ENCODE data around the gene PRRT2.
"Not testable (repeated sequence)": the region's sequence is repeated elsewhere in the genome, so short reads cannot be mapped to it uniquely, and the experiment has no call there.

The PRRT2 gene

GRCh38 chr16:29824589-29825144, 12.7 kb downstream of the PRRT2 start:
- Mint-ChIP-seq H3K4me1 (peaks cover 19 to 50% of the 10 kb centered on the region in 2 donors), H3K36me3 (peaks cover 23 to 26% of the 10 kb centered on the region in 2 donors), H3K27ac (peak overlapping the region; percentile 53), H3K9me3 (no peaks in the 10 kb centered on the region), H3K4me3 (peak overlapping the region in 1 of 2 donors; percentile 15), H3K27me3 (no peaks in the 10 kb centered on the region)
- no peak for ATAC-seq (replicated peaks)
- DNase-seq, result no peak

DNA sequence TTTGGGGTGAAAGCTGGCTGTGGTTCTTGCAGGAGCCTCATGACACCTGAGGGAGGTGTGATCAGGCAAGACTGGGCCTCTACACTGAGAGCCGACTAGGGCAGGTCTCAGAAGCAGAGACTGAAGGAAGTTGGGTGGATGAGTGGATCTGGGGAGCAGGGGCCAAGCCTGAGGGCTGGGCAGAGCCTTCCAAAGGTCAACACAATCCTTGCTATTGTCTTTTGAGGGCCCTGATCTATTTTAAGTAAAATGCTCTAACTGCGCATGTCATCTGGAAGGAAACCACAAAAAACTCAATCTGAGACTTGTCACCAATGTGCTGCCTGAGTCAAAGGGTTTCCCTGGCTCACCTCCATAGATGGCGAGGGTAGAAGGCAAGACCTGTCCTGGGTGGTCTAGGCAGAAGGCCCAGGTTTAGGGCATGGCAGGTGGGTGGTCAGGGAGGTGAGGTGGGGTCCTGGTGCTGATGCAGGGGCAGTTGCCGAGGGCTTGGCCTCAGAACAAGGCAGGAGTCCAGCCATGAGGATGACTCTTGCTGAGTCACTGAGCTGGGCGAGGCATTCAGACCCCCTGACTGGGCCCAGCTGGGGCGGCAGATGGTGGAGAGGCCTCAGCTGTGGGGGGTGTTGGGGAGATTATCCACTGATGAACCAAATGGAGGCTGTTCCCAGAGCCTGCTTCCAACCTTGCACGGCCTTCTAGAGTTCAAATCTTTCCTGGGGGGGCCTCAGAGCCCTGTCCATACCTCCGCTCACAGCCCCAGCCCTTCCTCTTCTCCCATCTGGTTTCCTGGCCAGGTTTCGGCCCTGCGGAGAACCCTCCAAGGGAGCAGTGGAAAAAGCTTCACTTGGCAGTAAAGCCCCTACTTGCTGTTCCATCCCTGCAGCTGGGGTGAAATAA, 13.4 kb downstream of the PRRT2 start:
- Mint-ChIP-seq H3K9me3 (no peaks in the 10 kb centered on the region), H3K4me1 (peaks cover 21 to 43% of the 10 kb centered on the region in 2 donors), H3K27me3 (no peaks in the 10 kb centered on the region), H3K4me3 (peak overlapping the region; percentile 15 to 25), H3K36me3 (peaks cover 26 to 28% of the 10 kb centered on the region in 2 donors), H3K27ac (peak overlapping the region; percentile 53)
- ATAC-seq (replicated peaks) (peak; percentile 22 to 52), DNase-seq (no peak)

DNA sequence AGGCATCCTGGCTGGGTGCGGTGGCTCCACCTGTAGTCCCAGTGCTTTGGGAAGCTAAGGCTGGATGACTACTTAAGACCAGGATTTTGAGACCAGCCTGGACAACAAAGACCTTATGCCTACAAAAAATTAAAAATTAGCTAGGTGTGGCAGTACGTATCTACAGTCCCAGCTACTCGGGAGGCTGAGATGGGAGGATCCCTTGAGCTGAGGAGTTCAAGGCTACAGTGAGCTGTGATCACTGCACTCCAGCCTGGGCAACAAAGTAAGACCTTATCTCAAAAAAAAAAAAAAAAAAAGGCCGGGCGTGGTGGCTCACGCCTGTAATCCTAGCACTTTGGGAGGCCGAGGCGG, 14.3 kb downstream of the PRRT2 start:
- peaks cover 21 to 37% of the 10 kb centered on the region in 2 donors for H3K4me1 Mint-ChIP-seq
- no peaks in the 10 kb centered on the region for H3K9me3 Mint-ChIP-seq
- ATAC-seq (replicated peaks) (no peak), DNase-seq (no peak)
- peaks cover 26 to 30% of the 10 kb centered on the region in 2 donors for H3K36me3 Mint-ChIP-seq
- H3K4me3 Mint-ChIP-seq, result no peak overlapping the region
- no peak overlapping the region for H3K27ac Mint-ChIP-seq
- no peaks in the 10 kb centered on the region for H3K27me3 Mint-ChIP-seq

DNA sequence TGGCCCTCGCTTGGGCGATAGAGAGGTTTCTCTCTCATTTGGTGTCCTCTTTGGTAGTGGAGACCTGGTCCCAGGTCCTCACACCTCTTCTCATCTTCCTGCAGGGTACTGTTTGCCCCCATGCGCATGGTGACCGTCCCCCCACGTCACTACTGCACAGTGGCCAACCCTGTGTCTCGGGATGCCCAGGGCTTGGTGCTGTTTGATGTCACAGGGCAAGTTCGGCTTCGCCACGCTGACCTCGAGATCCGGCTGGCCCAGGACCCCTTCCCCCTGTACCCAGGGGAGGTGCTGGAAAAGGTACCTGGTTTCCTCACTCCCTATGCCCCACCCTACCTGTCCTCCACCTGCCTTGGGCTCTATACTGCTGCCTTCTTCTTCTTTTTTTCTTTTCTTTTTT, 18.8 kb downstream of the PRRT2 start:
- ATAC-seq (replicated peaks) (no peak), DNase-seq (no peak)
- Mint-ChIP-seq H3K4me1 (peaks cover 7 to 8% of the 10 kb centered on the region in 2 donors), H3K9me3 (no peaks in the 10 kb centered on the region), H3K36me3 (peaks cover 39 to 51% of the 10 kb centered on the region in 2 donors), H3K4me3 (no peak overlapping the region), H3K27me3 (no peaks in the 10 kb centered on the region), H3K27ac (no peak overlapping the region)

DNA sequence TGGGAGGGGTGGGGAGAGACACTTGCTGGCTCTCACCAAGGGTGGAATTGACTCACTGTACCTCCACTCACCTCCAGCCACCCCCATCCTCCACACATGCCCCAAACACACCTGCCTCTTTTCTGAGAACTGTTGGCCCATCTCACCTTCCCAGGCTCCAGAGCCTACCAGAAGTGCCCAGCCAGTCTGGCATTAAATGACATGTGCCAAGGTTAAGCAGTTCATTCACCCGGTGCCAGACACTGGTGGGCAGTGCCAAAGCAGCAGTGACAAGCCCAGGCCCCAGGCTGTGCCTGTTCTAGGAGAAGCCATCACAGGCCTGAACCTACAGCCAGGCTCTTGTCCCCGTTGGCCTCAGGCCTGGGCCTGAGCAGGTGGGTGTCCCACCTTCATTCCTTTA, 19.5 kb downstream of the PRRT2 start:
- Mint-ChIP-seq H3K4me3 (no peak overlapping the region), H3K36me3 (peaks cover 44 to 55% of the 10 kb centered on the region in 2 donors), H3K27me3 (no peaks in the 10 kb centered on the region), H3K4me1 (peaks cover 7% of the 10 kb centered on the region in 2 donors), H3K27ac (no peak overlapping the region), H3K9me3 (no peaks in the 10 kb centered on the region)
- no peak for DNase-seq
- no peak for ATAC-seq (replicated peaks)

DNA sequence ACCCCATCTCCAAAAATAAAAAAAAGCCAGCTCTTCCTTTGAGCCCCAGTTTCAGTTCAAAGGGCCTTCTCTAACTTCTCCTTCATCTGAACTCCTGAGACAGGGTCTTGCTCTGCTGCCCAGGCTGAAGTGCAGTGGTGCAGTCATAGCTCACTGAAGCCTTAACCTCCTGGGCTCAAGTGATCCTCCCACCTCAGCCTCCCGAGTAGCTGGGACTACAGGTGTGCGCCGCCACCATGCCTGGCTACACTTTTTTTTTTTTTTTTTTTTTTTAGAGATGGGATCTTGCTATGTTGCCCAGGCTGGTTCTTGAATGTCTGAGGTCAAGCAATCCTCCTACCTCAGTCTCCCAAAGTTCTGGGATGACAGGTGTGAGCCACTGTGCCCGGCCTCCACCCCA, 21.2 kb downstream of the PRRT2 start:
- peaks cover 50 to 62% of the 10 kb centered on the region in 2 donors for H3K36me3 Mint-ChIP-seq

DNA sequence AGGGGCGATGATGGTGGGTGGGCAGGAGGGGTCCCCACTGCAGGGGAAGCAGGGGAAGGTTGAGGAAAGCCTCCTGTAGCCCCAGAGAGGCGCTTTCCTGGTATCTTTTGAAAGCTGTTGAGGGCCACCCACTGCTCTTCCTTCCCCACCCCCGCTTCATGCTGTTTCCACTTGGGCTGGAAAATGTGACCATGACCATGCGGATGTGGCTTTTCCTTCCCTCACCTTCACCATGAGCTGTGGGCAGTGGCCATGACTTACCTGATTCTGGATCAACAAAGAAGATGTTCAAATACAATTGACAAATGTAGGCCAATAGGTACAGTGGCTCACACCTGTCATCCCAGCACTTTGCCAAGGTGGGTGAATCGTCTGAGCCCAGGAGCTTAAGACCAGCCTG, 22.1 kb downstream of the PRRT2 start:
- no peak for ATAC-seq (replicated peaks)

More for the DNA sequence above, 21.2 kb downstream of the PRRT2 start:
- H3K27me3 Mint-ChIP-seq; H3K27ac Mint-ChIP-seq; H3K4me1 Mint-ChIP-seq; H3K9me3 Mint-ChIP-seq; DNase-seq; ATAC-seq (replicated peaks); H3K4me3 Mint-ChIP-seq: not testable (repeated sequence)

DNA sequence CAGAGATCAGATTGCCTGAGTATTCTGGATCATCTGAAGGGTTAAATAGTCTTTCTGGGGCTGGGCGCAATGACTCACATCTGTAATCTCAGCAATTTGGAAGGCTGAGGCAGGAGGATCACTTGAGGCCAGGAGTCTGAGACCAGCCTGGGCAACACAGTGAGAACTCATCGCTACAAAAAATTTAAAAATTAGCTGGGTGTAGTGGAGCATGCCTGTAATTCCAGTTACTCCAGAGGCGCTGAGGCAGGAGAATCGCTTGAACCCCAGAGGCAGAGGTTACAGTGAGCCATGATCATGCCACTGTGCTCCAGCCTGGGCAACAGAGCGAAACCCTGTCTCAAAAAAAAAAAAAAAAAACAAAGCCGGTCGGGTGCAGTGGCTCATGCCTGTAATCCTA, 23.9 kb downstream of the PRRT2 start:
- H3K36me3 Mint-ChIP-seq, result peaks cover 58 to 75% of the 10 kb centered on the region in 2 donors
- ATAC-seq (replicated peaks), result no peak
- no peak overlapping the region for H3K4me3 Mint-ChIP-seq
- no peaks in the 10 kb centered on the region for H3K27me3 Mint-ChIP-seq
- no peaks in the 10 kb centered on the region for H3K4me1 Mint-ChIP-seq
- DNase-seq, result no peak
- H3K9me3 Mint-ChIP-seq, result no peaks in the 10 kb centered on the region
- H3K27ac Mint-ChIP-seq, result no peak overlapping the region

More for the DNA sequence above, 22.1 kb downstream of the PRRT2 start:
- Mint-ChIP-seq H3K4me3 (no peak overlapping the region), H3K27ac (no peak overlapping the region), H3K4me1 (peaks cover 0 to 4% of the 10 kb centered on the region in 2 donors), H3K9me3 (no peaks in the 10 kb centered on the region), H3K27me3 (no peaks in the 10 kb centered on the region), H3K36me3 (peaks cover 52 to 68% of the 10 kb centered on the region in 2 donors)
- DNase-seq, result no peak

DNA sequence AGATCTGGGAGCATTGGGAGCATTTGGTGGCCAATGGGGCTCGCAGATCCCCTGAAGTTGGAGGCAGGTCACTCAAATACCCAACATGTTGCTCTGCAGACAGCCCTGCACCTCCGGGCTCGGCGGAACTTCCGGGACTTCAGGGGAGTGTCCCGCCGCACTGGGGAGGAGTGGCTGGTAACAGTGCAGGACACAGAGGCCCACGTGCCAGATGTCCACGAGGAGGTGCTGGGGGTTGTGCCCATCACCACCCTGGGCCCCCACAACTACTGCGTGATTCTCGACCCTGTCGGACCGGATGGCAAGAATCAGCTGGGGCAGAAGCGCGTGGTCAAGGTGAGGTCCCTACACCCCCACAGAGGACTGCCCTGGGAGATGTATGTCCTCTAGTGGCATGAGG, 24.6 kb downstream of the PRRT2 start:
- H3K4me1 Mint-ChIP-seq, result no peaks in the 10 kb centered on the region
- H3K36me3 Mint-ChIP-seq, result peaks cover 54 to 74% of the 10 kb centered on the region in 2 donors
- no peak for DNase-seq
- no peak for ATAC-seq (replicated peaks)
- no peak overlapping the region for H3K27ac Mint-ChIP-seq
- no peaks in the 10 kb centered on the region for H3K9me3 Mint-ChIP-seq
- no peaks in the 10 kb centered on the region for H3K27me3 Mint-ChIP-seq
- H3K4me3 Mint-ChIP-seq, result no peak overlapping the region

DNA sequence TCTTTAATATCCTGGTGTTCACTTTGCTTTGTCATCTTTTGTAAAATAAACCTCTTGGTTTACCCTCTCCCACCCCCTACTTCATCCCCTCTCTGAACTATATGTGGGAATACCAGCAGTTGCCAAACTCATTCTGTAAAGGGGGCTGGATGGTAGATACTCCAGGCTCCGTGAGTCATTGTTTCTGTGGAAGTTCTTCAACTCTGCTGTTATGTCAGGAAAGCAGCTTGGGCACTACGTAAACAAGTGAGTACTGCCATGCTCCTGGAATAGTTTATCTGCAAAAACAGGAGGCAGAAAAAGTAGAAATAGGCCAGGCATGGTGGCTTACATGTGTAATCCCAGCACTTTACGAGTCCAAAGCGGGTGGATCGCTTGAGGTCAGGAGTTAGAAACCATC, 25.8 kb downstream of the PRRT2 start:
- H3K27ac Mint-ChIP-seq, result no peak overlapping the region
- H3K36me3 Mint-ChIP-seq, result peaks cover 53 to 70% of the 10 kb centered on the region in 2 donors

GRCh38 chr16:29839822-29840221, 27.8 kb downstream of the PRRT2 start:
- Mint-ChIP-seq H3K4me1 (no peaks in the 10 kb centered on the region), H3K27ac (peak overlapping the region; percentile 59), H3K9me3 (no peaks in the 10 kb centered on the region), H3K4me3 (no peak overlapping the region), H3K27me3 (no peaks in the 10 kb centered on the region), H3K36me3 (peaks cover 50 to 69% of the 10 kb centered on the region in 2 donors)
- DNase-seq, result no peak
- ATAC-seq (replicated peaks), result no peak

More for the DNA sequence above, 25.8 kb downstream of the PRRT2 start:
- Mint-ChIP-seq H3K27me3 (no peaks in the 10 kb centered on the region), H3K9me3 (no peaks in the 10 kb centered on the region), H3K4me1 (no peaks in the 10 kb centered on the region), H3K4me3 (no peak overlapping the region)
- DNase-seq, result no peak
- ATAC-seq (replicated peaks), result no peak

DNA sequence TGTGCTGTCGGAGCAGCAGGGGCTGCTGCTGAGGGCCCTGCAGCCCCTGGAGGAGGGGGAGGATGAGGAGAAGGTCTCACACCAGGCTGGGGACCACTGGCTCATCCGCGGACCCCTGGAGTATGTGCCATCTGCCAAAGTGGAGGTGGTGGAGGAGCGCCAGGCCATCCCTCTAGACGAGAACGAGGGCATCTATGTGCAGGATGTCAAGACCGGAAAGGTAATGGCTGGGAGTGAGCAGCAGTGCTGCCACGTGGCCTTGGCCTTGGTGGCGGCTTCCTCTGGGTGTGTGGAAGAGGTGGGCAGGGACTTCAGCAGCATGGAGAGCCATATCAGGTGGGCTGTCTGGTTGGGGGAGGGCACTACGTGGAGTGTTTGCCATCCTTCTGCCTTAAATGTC, 28.2 kb downstream of the PRRT2 start:
- H3K36me3 Mint-ChIP-seq, result peaks cover 50 to 72% of the 10 kb centered on the region in 2 donors
- H3K27me3 Mint-ChIP-seq, result no peaks in the 10 kb centered on the region
- H3K4me1 Mint-ChIP-seq, result no peaks in the 10 kb centered on the region
- H3K9me3 Mint-ChIP-seq, result no peaks in the 10 kb centered on the region
- H3K4me3 Mint-ChIP-seq, result no peak overlapping the region
- DNase-seq (no peak), ATAC-seq (replicated peaks) (no peak)
- H3K27ac Mint-ChIP-seq, result no peak overlapping the region

DNA sequence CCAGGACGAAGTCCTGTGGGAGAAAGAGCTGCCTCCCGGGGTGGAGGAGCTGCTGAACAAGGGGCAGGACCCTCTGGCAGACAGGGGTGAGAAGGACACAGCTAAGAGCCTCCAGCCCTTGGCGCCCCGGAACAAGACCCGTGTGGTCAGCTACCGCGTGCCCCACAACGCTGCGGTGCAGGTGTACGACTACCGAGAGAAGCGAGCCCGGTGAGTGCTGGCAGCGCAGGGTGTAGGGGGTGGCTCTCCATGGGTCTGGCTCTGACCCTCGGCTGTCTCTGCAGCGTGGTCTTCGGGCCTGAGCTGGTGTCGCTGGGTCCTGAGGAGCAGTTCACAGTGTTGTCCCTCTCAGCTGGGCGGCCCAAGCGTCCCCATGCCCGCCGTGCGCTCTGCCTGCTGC, 29.6 kb downstream of the PRRT2 start:
- Mint-ChIP-seq H3K4me3 (no peak overlapping the region), H3K36me3 (peaks cover 50 to 71% of the 10 kb centered on the region in 2 donors), H3K27me3 (no peaks in the 10 kb centered on the region), H3K4me1 (no peaks in the 10 kb centered on the region), H3K27ac (peak overlapping the region; percentile 69), H3K9me3 (no peaks in the 10 kb centered on the region)
- DNase-seq (no peak), ATAC-seq (replicated peaks) (no peak)

GRCh38 chr16:29842732-29843346, 30.8 kb downstream of the PRRT2 start:
- H3K27me3 Mint-ChIP-seq, result no peaks in the 10 kb centered on the region
- no peak for DNase-seq
- H3K9me3 Mint-ChIP-seq, result no peaks in the 10 kb centered on the region
- no peak overlapping the region for H3K4me3 Mint-ChIP-seq
- H3K36me3 Mint-ChIP-seq, result peaks cover 46 to 70% of the 10 kb centered on the region in 2 donors
- peak overlapping the region; percentile 73 for H3K27ac Mint-ChIP-seq
- H3K4me1 Mint-ChIP-seq, result no peaks in the 10 kb centered on the region
- no peak for ATAC-seq (replicated peaks)
